Measurements from ENCODE around the gene CD22. TPM values are rescaled to one million over a fixed set of nuclear protein-coding genes. Genes with fewer than 3 reads are reported as not detected.

The CD22 gene
- total and polyA plus RNA-seq, 2 of the 8 experiments (the other 6 are each of a cell fraction or from before 2014, with no cell fraction given) = 0.06 to 0.60 TPM

DNA sequence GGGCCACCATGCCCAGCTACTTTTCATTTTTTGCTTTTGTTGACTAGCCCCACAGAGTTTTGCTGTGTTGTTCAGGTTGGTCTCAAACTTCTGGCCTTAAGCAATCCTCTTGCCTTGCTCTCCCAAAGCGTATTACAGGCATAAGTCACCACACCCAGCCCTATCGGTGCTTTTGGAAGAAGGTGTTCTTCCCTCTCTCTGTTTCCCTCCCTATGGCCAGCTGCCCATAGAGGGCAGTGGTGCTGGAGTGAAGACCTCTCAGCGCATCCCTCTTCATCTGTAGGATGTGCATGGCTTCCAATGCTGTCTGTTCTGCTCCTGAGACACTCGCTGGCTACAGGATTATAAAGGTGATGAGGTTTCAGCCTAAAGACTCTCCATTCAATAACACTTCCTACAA lies 1.3 kb upstream of the CD22 start:
- Histone ChIP-seq H3K4me1 (replicated peaks in 1 of 4; ENCODE audit: control insufficient read depth in 3 of 4, insufficient read depth in 4 of 4, low read length in 3 of 4) (no peaks in the 10 kb centered on the region; a peak in 1 of 7 replicates), H2BK12ac (ENCODE audit: low read depth, low read length) (no peak overlapping the region), H3K36me3 (ENCODE audit: control insufficient read depth in 2 of 4, insufficient read depth in 4 of 4, low read length in 3 of 4) (no peaks in the 10 kb centered on the region), H2BK5ac (ENCODE audit: low read depth, low read length) (no peak overlapping the region), H3K27ac (ENCODE audit: low read depth, low read length) (no peak overlapping the region), H3K23me2 (ENCODE audit: low read depth, low read length) (no peaks in the 10 kb centered on the region), H3K4me3 (ENCODE audit: extremely low read depth in 1 of 4, insufficient read depth in 2 of 4, low read depth in 3 of 4, low read length in 4 of 4) (no peak overlapping the region), H2AFZ (ENCODE audit: low read length) (no peak overlapping the region), H4K8ac (ENCODE audit: extremely low read depth, insufficient read depth, low read length) (no peak overlapping the region), H4K5ac (ENCODE audit: insufficient read length, low read depth, low read length) (no peak overlapping the region), H3K23ac (ENCODE audit: insufficient read length) (no peak overlapping the region), H3K9me3 (ENCODE audit: insufficient read depth in 2 of 2, low read depth in 1 of 2, low read length in 1 of 2) (no peaks in the 10 kb centered on the region), H2BK120ac (replicated peaks; ENCODE audit: low read depth, low read length) (no peak overlapping the region), H2AK5ac (ENCODE audit: low read depth, low read length) (no peak overlapping the region), H3K14ac (ENCODE audit: insufficient read length) (no peak overlapping the region), H2BK20ac (ENCODE audit: low read length) (no peak overlapping the region), H2BK15ac (ENCODE audit: low read length) (no peak overlapping the region), H3K79me2 (ENCODE audit: control insufficient read depth in 1 of 2, insufficient read depth in 2 of 2, low read length in 2 of 2) (no peaks in the 10 kb centered on the region), H3K56ac (replicated peaks; ENCODE audit: insufficient read length, low read depth, low read length) (no peak overlapping the region), H4K20me1 (replicated peaks in 1 of 2; ENCODE audit: control insufficient read depth in 1 of 2, insufficient read depth in 2 of 2, low read length in 2 of 2) (no peaks in the 10 kb centered on the region), H3K4me2 (ENCODE audit: insufficient read depth in 1 of 2, low read depth in 2 of 2, low read length in 2 of 2) (no peak overlapping the region), H3K18ac (ENCODE audit: extremely low read depth, low read length) (no peak overlapping the region), H4K91ac (replicated peaks; ENCODE audit: insufficient read length, low read length) (no peak overlapping the region), H3K27me3 (replicated peaks in 1 of 4; ENCODE audit: control insufficient read depth in 3 of 4, extremely low read depth in 1 of 4, insufficient read depth in 3 of 4, low read length in 3 of 4) (no peaks in the 10 kb centered on the region), H3K79me1 (ENCODE audit: low read depth, low read length) (no peaks in the 10 kb centered on the region), H3K4ac (replicated peaks; ENCODE audit: insufficient read length, low read depth, low read length) (no peak overlapping the region), H3K9ac (replicated peaks in 1 of 4; ENCODE audit: extremely low read depth in 1 of 4, low read depth in 3 of 4, low read length in 3 of 4) (no peak overlapping the region)
- POLR2A ChIA-PET (ENCODE audit: partially characterized antibody) = no interaction called here
- no peak for DNase-seq (ENCODE audit: low read depth in 1 of 2, low spot score in 2 of 2)
- CTCF ChIA-PET (ENCODE audit: partially characterized antibody) = interaction anchor here (0.6 to 3.3 kb wide), 10 partner anchors 8 to 283 kb away, joined by 3 to 20 read pairs (median 4); partner anchors contain the start of gene FFAR3
- FAIRE-seq = no peak
- 81% methylated on average over 4 of the region's 4 CpGs; no CpG with 5 or more reads in 1 of the 2 experiments for WGBS, 2 experiments (ENCODE audit: extremely low coverage in 1 of 2, insufficient coverage in 1 of 2, insufficient read length in 1 of 2, insufficient replicate concordance in 2 of 2, low coverage in 1 of 2, low lambda C conversion rate in 2 of 2, missing lambda C conversion rate in 1 of 2)
- TF ChIP-seq POU5F1 (IDR thresholded peaks at IDR 0.05; ENCODE audit: low read depth, low read length) (no peak), TCF12 (IDR thresholded peaks at IDR 0.05; ENCODE audit: low read depth, low read length) (no peak), KDM5A (IDR thresholded peaks at IDR 0.05; ENCODE audit: low read length) (no peak), CBX8 (IDR thresholded peaks at IDR 0.05; ENCODE audit: borderline replicate concordance, low read depth, low read length) (no peak), EP300 (IDR thresholded peaks at IDR 0.05; ENCODE audit: borderline replicate concordance in 1 of 2, low read depth in 2 of 2, low read length in 2 of 2) (no peak), RAD21 (IDR thresholded peaks at IDR 0.05 in 1 of 2, conservative IDR thresholded peaks at IDR 0.05 in 1 of 2; ENCODE audit: low read depth in 2 of 2, low read length in 2 of 2) (peak; percentile 35 to 39; a peak in 3 of 4 replicates), SIRT6 (IDR thresholded peaks at IDR 0.05; ENCODE audit: low read length) (no peak), EZH2 (IDR thresholded peaks at IDR 0.05; ENCODE audit: low read depth, low read length, severe bottlenecking) (no peak), SRF (IDR thresholded peaks at IDR 0.05; ENCODE audit: low read depth, low read length) (no peak)
- TF ChIP-seq, protein P1, sequence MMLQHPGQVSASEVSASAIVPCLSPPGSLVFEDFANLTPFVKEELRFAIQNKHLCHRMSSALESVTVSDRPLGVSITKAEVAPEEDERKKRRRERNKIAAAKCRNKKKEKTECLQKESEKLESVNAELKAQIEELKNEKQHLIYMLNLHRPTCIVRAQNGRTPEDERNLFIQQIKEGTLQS (IDR thresholded peaks at IDR 0.05; ENCODE audit: insufficient read depth, low read depth, low read length) = no peak

All from H1 (cell line).